Endodermal cell (in vitro differentiated cells): Measurements from ENCODE around the gene GLYATL1B. TPM values are rescaled to one million over a fixed set of nuclear protein-coding genes. Genes with fewer than 3 reads are reported as not detected.

Source experiments
- total RNA-seq, 2 donors: library from RNA; stranded (reverse); fragmentation: NEBNext Ultra II Directional in 1 of 2; extraction: Animal tissue kit (Norgen Biotek cat#: 25700) in 1 of 2; gene quantifications; 2 replicates in 1 of 2; 3 replicates in 1 of 2; pipeline ENCODE4 v1.2.1, GENCODE V29; 2021

Gene GLYATL1B
- total RNA-seq, 2 donors from 2014 or later, result not detected

Other genes starting within 250 kb of the GLYATL1B start
- gene GLYATL2, start 241.6 kb upstream of the GLYATL1B start, total RNA-seq, result 1 to 10 TPM in 1 of 2 donors, under 1 TPM in 1; 0.35 to 1.4 TPM
- 10 to 100 TPM in 1 of 2 donors, 1 to 10 TPM in 1; 5.0 to 12.5 TPM for gene GLYATL1, start 146.8 kb upstream of the GLYATL1B start, total RNA-seq
- gene FAM111B, start 20.9 kb downstream of the GLYATL1B start, total RNA-seq, result 10 to 100 TPM; 20.0 to 23.1 TPM
- 10 to 100 TPM; 11.4 to 34.2 TPM for gene FAM111A, start 56.5 kb downstream of the GLYATL1B start, total RNA-seq
- gene DTX4, start 85.8 kb downstream of the GLYATL1B start, total RNA-seq, result 10 to 100 TPM; 16.1 to 16.6 TPM
- gene MPEG1, start 126.6 kb downstream of the GLYATL1B start, total RNA-seq, result not detected